ENCODE results near the gene DCLK1.

DCLK1 gene

GRCh38 chr13:35888981-35889380, 242.2 kb downstream of the DCLK1 start:
- no peak for TF ChIP-seq GABPA (IDR thresholded peaks at IDR 0.05; ENCODE audit: low read depth)
- no peak for TF ChIP-seq SPI1 (IDR thresholded peaks at IDR 0.05; ENCODE audit: borderline replicate concordance, low read depth)
- TF ChIP-seq POLR2AphosphoS5 (IDR thresholded peaks at IDR 0.05; ENCODE audit: low read depth), result no peak
- TF ChIP-seq CTCF (IDR thresholded peaks at IDR 0.05; ENCODE audit: insufficient read depth, low read length), result no peak
- no peak for TF ChIP-seq REST (IDR thresholded peaks at IDR 0.05; ENCODE audit: insufficient replicate concordance, low read depth)
- H3K4me3 ChIP-seq (replicated peaks; ENCODE audit: insufficient read depth, low read length), result no peak overlapping the region
- no peak overlapping the region for H3K27ac ChIP-seq (replicated peaks)
- H3K27me3 ChIP-seq (ENCODE audit: insufficient read depth, poor library complexity, severe bottlenecking), result peaks cover 2% of the 10 kb centered on the region
- no peak for DNase-seq (ENCODE audit: low read depth in 1 of 2, low spot score in 1 of 2)

GRCh38 chr13:35888457-35888883, 242.7 kb downstream of the DCLK1 start:
- peaks cover 2% of the 10 kb centered on the region for H3K27me3 ChIP-seq (ENCODE audit: insufficient read depth, poor library complexity, severe bottlenecking)
- no peak for TF ChIP-seq GABPA (IDR thresholded peaks at IDR 0.05; ENCODE audit: low read depth)
- TF ChIP-seq POLR2AphosphoS5 (IDR thresholded peaks at IDR 0.05; ENCODE audit: low read depth), result no peak
- no peak for TF ChIP-seq CTCF (IDR thresholded peaks at IDR 0.05; ENCODE audit: insufficient read depth, low read length)
- no peak for TF ChIP-seq SPI1 (IDR thresholded peaks at IDR 0.05; ENCODE audit: borderline replicate concordance, low read depth)
- no peak for TF ChIP-seq REST (IDR thresholded peaks at IDR 0.05; ENCODE audit: insufficient replicate concordance, low read depth)
- no peak overlapping the region for H3K4me3 ChIP-seq (replicated peaks; ENCODE audit: insufficient read depth, low read length)
- no peak overlapping the region for H3K27ac ChIP-seq (replicated peaks)
- no peak for DNase-seq (ENCODE audit: low read depth in 1 of 2, low spot score in 1 of 2)

- Histone ChIP-seq H3K27me3 (ENCODE audit: insufficient read depth, poor library complexity, severe bottlenecking) (peaks cover 3% of the 10 kb centered on the region), H3K27ac (replicated peaks) (no peak overlapping the region), H3K4me3 (replicated peaks; ENCODE audit: insufficient read depth, low read length) (no peak overlapping the region)
- DNase-seq (ENCODE audit: low read depth in 1 of 2, low spot score in 1 of 2), result no peak
- no peak for TF ChIP-seq SPI1 (IDR thresholded peaks at IDR 0.05; ENCODE audit: borderline replicate concordance, low read depth)
- TF ChIP-seq GABPA (IDR thresholded peaks at IDR 0.05; ENCODE audit: low read depth), result no peak
- TF ChIP-seq CTCF (IDR thresholded peaks at IDR 0.05; ENCODE audit: insufficient read depth, low read length), result no peak
- no peak for TF ChIP-seq POLR2AphosphoS5 (IDR thresholded peaks at IDR 0.05; ENCODE audit: low read depth)
Observed at GRCh38 chr13:35887115-35887666, 244.0 kb downstream of the DCLK1 start.
